Measurements from ENCODE around the gene SPINK14.

DNA sequence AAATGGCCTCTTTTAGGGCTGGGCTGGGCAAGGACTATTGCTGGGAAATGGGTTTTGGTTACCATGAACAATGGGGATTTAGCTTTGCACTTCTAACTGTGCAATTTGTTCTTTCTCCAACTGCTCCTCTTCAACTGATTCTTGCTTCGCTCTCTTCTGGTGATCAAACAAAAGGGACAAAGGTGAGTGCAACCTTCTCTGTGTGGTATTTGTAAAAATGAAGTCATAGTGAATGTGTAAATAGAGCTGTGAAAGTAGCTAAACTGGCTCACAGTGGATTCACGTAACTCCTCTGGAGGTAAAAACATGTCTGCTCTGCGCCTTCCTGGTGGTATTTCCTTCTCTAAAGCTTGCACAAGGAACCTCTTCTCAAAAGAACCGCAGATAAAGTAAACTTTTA is 20.9 kb upstream of the SPINK14 start:
- TF ChIP-seq, protein P1, sequence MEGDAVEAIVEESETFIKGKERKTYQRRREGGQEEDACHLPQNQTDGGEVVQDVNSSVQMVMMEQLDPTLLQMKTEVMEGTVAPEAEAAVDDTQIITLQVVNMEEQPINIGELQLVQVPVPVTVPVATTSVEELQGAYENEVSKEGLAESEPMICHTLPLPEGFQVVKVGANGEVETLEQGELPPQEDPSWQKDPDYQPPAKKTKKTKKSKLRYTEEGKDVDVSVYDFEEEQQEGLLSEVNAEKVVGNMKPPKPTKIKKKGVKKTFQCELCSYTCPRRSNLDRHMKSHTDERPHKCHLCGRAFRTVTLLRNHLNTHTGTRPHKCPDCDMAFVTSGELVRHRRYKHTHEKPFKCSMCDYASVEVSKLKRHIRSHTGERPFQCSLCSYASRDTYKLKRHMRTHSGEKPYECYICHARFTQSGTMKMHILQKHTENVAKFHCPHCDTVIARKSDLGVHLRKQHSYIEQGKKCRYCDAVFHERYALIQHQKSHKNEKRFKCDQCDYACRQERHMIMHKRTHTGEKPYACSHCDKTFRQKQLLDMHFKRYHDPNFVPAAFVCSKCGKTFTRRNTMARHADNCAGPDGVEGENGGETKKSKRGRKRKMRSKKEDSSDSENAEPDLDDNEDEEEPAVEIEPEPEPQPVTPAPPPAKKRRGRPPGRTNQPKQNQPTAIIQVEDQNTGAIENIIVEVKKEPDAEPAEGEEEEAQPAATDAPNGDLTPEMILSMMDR (IDR thresholded peaks at IDR 0.05 in 4 of 5, conservative IDR thresholded peaks at IDR 0.05 in 1 of 5): no peak
- no peak for TF ChIP-seq POLR2A (IDR thresholded peaks at IDR 0.05)
